Left lobe of liver (tissue), 2 donors: ENCODE data around the gene RTN4RL1. TPM values are rescaled to one million over a fixed set of nuclear protein-coding genes. Genes with fewer than 3 reads are reported as not detected.

ENCODE experiments used
- ATAC-seq: fragments of 200-7000 bp; cut with Tn5 transposase; one replicate; pipeline ENCODE4 v1.9.1; 2020; ENCODE audit warnings: mild to moderate bottlenecking, moderate library complexity
- DNase-seq: peaks from one replicate; pipeline ENCODE4 v3.0.0-alpha.2; 2020; ENCODE audit warnings: low spot score
- total RNA-seq: library from RNA; stranded (reverse); gene quantifications from one replicate; pipeline ENCODE4 v1.2.1, GENCODE V29; 2021
- donor health status: DM: no; HTN: no; CAD: no; lungs with moderate emphysema.
- donor health status: DM: no; HTN: yes; CAD: no.

The RTN4RL1 gene
- total RNA-seq, 1 donor from 2014 or later: 1.8 TPM

- no peak for DNase-seq
These were observed 23.7 kb upstream of the RTN4RL1 start for GRCh38 chr17:2048805-2049204.

GRCh38 chr17:2047590-2047989 lies 22.5 kb upstream of the RTN4RL1 start:
- ATAC-seq (no peak), DNase-seq (no peak)

More at GRCh38 chr17:2048805-2049204, 23.7 kb upstream of the RTN4RL1 start:
- no peak for ATAC-seq

- ATAC-seq (no peak), DNase-seq (no peak)
These were observed 19.2 kb upstream of the RTN4RL1 start for GRCh38 chr17:2044263-2044894.

DNA sequence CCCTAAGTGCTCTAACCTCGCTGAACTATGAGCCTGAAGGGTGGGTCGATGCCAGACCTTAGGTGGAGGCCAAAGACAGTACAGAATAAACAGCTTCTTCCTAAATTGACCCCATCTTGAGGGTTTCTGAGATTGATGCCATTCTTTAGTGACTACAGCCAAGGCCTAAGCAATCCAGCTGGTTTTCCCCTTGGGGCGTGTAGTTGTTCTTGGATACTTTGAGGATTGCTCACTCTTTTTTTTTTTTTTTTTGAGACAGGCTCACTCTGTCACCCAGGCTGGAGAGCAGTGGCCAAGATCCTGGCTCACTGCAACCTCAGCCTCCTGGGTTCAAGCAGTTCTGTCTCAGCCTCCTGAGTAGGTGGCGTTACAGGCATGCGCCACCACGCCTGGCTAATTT lies 18.7 kb upstream of the RTN4RL1 start:
- no peak for DNase-seq
- no peak for ATAC-seq

GRCh38 chr17:2042933-2043332 lies 17.8 kb upstream of the RTN4RL1 start:
- DNase-seq (no peak), ATAC-seq (no peak)

DNA sequence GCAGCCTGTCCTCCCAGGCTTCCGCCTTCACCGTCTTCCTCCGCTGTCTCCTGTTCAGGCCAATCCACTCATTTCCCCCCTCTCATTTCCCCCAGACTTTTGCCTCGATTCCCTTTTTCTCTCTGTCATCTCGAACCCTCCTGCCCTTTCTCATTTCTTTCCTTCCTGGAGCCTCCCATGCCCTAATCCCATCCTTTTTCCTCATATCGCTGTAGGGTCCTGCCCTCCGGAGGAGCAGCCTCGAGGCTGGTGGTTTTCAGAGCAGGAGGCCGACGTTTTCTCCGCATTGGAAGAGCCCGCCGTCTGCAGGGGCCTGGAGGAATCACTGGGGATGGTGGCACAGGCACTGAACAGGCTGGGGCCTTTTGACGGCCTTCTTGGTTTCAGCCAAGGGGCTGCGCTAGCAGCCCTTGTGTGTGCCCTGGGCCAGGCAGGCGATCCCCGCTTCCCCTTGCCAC lies 17.3 kb upstream of the RTN4RL1 start:
- no peak for ATAC-seq
- peak; percentile 45 for DNase-seq

DNA sequence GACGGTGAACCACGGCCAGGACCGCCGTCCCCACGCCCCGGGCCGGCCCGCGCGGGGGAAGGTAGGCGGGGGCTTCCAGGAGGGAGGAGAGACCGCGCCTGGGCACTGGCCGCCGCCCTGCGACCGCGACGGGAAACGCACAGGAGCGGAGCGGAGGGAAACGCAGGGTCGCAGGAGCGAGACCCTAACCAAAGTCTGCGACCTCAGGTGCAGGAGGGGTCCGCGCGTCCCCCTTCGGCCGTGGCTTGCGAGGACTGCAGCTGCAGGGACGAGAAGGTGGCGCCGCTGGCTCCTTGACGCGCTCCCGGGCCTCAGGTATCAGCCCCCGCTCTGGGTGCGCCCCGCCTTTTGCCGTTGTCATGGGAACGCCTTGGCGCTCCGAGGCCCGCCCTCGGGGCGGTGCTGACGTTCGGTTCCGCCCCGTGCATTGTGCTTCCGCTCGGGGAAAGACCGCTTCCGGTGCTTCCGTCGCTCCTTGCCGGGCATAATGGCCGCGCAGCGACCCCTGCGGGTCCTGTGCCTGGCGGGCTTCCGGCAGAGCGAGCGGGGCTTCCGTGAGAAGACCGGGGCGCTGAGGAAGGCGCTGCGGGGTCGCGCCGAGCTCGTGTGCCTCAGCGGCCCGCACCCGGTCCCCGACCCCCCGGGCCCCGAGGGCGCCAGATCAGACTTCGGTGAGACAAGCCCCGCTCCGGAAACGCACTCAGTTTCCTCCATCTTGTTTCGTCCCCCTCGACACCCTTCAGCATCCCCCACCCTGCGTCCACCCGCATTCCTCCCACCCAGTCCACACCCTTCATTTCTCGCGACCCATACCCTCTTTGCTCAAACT lies 16.6 kb upstream of the RTN4RL1 start, which contains the start of gene OVCA2:
Gene OVCA2, plus strand, starts transcription at position 462 of the 829 bp plus-strand sequence. Its CDS starts 26 bp downstream, at position 488.
- peak; percentile 96 for DNase-seq
- peak; percentile 96 for ATAC-seq

- ATAC-seq (no peak), DNase-seq (peak; percentile 47)
These were observed 15.9 kb upstream of the RTN4RL1 start for GRCh38 chr17:2040942-2041560.

- no peak for DNase-seq
These were observed 15.2 kb upstream of the RTN4RL1 start for GRCh38 chr17:2040219-2040827.

DNA sequence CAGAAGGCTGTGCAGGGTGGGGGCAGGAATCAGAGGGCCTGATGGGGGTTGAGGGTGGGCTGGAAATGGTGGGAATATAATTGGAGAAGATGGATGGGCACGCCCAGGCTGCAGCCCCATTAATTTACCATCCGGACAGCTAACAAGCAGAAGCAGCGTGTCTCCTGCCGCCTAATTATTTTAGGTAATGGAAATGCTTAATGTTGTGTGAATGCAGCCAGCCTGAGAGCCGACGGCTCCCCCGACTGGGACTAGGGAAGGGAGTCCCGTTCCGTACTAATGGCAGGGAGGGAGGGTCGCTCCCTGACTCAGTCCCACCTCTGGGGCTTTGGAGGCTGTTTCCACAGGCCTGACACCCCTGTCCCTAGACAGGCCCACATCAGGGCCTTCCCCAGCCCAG lies 12.0 kb upstream of the RTN4RL1 start:
- DNase-seq: no peak
- ATAC-seq: no peak

More at GRCh38 chr17:2040219-2040827, 15.2 kb upstream of the RTN4RL1 start:
- no peak for ATAC-seq

GRCh38 chr17:2035541-2036488 lies 10.7 kb upstream of the RTN4RL1 start:
- ATAC-seq (no peak), DNase-seq (no peak)

DNA sequence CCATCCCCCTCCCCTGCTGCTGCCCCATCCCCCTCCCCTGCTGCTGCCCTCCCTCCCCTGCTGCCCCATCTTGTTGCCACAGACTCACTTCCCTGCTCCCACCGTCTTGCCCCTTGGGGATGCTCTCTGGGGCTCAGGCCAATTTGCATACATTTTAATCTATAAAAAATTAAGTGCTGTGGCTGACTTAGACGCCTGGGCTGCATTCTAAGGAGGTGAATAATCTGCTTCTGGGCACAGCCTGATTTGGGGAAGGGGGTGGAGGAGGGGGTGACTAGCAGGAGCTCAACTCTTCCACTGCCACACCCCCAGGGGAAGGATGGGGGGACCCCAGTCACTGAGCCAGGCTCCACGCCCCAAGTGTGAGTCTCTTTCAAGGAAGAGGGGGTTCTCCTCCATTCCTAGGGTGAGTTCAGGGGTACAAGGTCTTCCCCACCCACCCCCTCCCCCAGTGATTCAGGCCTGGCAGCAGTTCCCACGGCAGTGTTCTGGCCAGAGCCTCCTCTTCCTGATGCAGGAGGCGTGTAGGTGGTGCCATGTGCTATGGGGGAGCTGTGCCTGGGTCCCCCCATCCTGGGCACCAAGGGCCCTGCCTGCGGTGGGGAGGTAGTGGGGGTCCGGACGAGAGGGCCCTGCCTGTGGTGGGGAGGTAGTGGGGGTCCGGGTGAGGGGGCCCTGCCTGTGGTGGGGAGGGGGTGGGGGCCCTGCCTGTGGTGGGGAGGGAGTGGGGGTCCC lies 9.8 kb upstream of the RTN4RL1 start:
- peak; percentile 49 for DNase-seq
- no peak for ATAC-seq

- DNase-seq: no peak
- ATAC-seq: no peak
These were observed 9.0 kb upstream of the RTN4RL1 start for GRCh38 chr17:2034157-2034556.

DNA sequence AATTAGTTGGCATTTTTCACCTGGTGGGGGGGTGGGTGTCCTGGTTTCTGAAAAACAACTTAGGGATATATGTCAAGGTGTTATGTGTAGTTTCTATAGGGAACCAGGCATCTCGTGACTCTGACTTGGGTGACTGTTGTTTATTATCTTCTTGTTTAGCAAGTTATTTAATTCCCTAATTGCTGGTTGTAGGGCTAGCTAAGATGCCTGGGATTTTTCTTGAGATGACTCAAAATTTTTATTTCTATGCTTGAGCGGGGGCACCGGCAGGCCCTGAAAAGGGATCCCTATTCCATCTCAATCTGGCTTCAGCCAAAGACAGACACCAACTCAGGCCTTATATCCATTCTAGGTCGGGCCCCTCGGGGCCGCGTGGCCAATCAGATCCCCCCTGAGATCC lies 8.0 kb upstream of the RTN4RL1 start:
- ATAC-seq (no peak), DNase-seq (no peak)

- ATAC-seq: no peak
- no peak for DNase-seq
These were observed 5.6 kb upstream of the RTN4RL1 start for GRCh38 chr17:2030779-2031163.

DNA sequence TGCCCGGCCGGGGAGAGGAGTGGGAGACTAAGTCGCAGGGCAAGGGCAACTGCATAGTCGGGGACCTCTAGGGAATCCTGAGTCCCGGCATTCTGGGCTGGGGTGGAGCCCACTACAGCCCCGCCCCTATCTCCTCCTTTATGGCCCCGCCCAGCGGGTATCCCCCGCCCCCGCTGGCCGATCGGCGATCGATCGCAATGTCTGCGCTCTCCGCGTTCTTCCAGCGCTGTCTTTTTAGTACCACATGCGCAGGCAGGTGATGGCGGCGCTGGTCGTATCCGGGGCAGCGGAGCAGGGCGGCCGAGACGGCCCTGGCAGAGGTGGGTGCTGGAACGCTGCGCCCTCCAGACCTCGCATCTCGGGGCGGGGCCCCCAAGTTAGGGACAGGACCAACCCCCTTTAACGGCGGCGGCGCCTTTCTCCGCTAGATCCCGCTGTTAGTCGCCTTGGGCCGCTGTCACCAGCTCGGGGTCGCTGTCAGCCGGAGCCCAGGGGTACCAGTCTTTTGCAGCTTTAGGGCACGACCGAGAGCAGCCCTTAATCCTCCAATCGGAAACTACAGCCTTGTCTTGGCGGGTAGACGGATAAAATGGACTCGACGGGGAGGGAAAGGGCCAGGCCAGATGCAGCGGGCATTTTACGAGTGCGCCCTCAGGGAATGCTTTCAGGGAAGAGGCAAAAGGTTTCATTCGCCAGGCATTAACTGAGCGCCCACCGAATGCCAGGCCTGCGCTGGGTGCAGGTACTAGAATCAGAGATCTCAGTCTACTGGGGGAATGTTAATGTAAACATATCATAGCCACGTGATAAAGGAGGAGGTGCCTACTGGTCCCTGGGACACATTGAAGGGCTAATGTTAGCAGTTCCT lies 5.0 kb upstream of the RTN4RL1 start, which contains the start of gene DPH1:
Gene DPH1, plus strand, starts transcription at position 243 of the 868 bp plus-strand sequence. Its CDS starts 17 bp downstream, at position 260.
- ATAC-seq: peak; percentile 81
- DNase-seq: peak; percentile 90

- no peak for ATAC-seq
- no peak for DNase-seq
These were observed 3.6 kb upstream of the RTN4RL1 start for GRCh38 chr17:2028737-2029136.

DNA sequence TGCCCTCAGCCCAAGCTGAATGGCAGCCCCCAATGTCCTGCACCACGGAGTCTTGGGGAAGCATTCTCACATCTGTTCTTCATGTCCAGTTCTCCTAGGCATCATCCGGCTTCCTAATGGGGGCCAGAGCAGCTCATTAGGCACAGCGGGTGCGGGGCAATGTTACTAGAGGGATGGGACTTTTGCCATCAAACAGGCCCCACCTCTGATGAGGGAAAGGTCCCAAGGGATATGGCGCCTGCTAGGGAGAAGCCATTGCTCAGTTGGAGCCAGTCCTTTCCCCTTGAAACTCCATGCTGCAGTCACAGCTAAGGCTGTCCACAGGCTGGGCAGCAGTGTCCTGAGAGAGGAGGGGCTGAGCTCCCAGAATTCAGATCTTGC lies 3.1 kb upstream of the RTN4RL1 start:
- DNase-seq (no peak), ATAC-seq (no peak)
